Measurements from ENCODE around the gene RMI2.

RMI2 gene

GRCh38 chr16:11399261-11399831 lies 54.1 kb downstream of the RMI2 start:
- no peak for DNase-seq (ENCODE audit: low read depth)

DNA sequence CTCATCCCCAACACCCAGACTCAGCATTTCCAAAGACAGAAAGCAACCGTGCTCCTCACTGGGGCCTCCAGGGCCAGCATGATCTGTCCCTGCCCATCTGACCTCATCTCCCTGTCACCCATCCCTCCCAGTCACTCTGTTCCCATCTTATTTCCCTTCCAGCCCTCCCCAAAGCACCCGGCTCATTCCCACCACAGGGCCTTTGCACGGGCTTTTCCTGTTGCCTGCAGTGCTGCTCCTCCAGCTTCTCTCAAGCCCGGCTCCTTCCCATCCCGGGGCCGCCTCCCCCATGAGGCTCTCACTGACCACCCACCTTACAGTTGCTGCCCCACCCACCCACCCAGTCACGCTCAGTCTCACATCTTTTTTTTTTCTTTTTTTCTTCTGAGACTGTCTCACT lies 54.8 kb downstream of the RMI2 start:
- no peak for DNase-seq (ENCODE audit: low read depth)
